ENCODE results near the gene IKZF5. TPM values are rescaled to one million over a fixed set of nuclear protein-coding genes. Genes with fewer than 3 reads are reported as not detected.

Gene IKZF5
- total and polyA plus RNA-seq, 7 donors, result 4.4 to 16.4 (median 9.4) TPM

GRCh38 chr10:123017421-123018165 is 9.0 kb upstream of the IKZF5 start:
- 82 to 87% methylated on average over 9 of the region's 9 CpGs for WGBS, 2 donors
- Histone ChIP-seq H3K9me3 (no peaks in the 10 kb centered on the region), H3K4me3 (no peak overlapping the region), H3K27me3 (no peaks in the 10 kb centered on the region), H3K27ac (no peak overlapping the region), H3K36me3 (no peaks in the 10 kb centered on the region), H3K4me1 (no peaks in the 10 kb centered on the region)
- no peak for TF ChIP-seq CTCF (IDR thresholded peaks at IDR 0.05)
- TF ChIP-seq EP300 (IDR thresholded peaks at IDR 0.05), result no peak
- no peak for TF ChIP-seq POLR2AphosphoS5 (IDR thresholded peaks at IDR 0.05)
- no peak for TF ChIP-seq POLR2A (IDR thresholded peaks at IDR 0.05)
- DNase-seq, result no peak
- intact Hi-C loops (cut with DNase I), result no loop called here

GRCh38 chr10:123016228-123016627 is 7.6 kb upstream of the IKZF5 start:
- no peaks in the 10 kb centered on the region for H3K36me3 ChIP-seq
- DNase-seq, result no peak
- H3K4me1 ChIP-seq, result no peaks in the 10 kb centered on the region
- TF ChIP-seq POLR2A (IDR thresholded peaks at IDR 0.05) (no peak), EP300 (IDR thresholded peaks at IDR 0.05) (no peak), POLR2AphosphoS5 (IDR thresholded peaks at IDR 0.05) (no peak), CTCF (IDR thresholded peaks at IDR 0.05) (no peak)
- 93 to 97% methylated on average over 4 of the region's 4 CpGs for WGBS, 2 donors
- H3K27ac ChIP-seq, result no peak overlapping the region
- no peak overlapping the region for H3K4me3 ChIP-seq
- H3K9me3 ChIP-seq, result no peaks in the 10 kb centered on the region
- H3K27me3 ChIP-seq, result no peaks in the 10 kb centered on the region
- intact Hi-C loops (cut with DNase I), result no loop called here

- no peak for DNase-seq
- H3K27ac ChIP-seq, result no peak overlapping the region
- TF ChIP-seq CTCF (IDR thresholded peaks at IDR 0.05), result no peak
- TF ChIP-seq POLR2AphosphoS5 (IDR thresholded peaks at IDR 0.05), result no peak
- TF ChIP-seq EP300 (IDR thresholded peaks at IDR 0.05), result no peak
- TF ChIP-seq POLR2A (IDR thresholded peaks at IDR 0.05), result no peak
- 96 to 98% methylated on average over 2 of the region's 2 CpGs for WGBS, 2 donors
- intact Hi-C loops (cut with DNase I), result no loop called here
- no peaks in the 10 kb centered on the region for H3K9me3 ChIP-seq
- no peaks in the 10 kb centered on the region for H3K27me3 ChIP-seq
- H3K4me1 ChIP-seq, result peaks cover 0 to 14% (median 4%) of the 10 kb centered on the region in 4 donors
- no peak overlapping the region for H3K4me3 ChIP-seq
- no peaks in the 10 kb centered on the region for H3K36me3 ChIP-seq
Measured at GRCh38 chr10:123014772-123015171, 6.2 kb upstream of the IKZF5 start.

GRCh38 chr10:123013456-123014419 is 5.1 kb upstream of the IKZF5 start:
- H3K36me3 ChIP-seq, result no peaks in the 10 kb centered on the region
- peaks cover 0 to 17% (median 6%) of the 10 kb centered on the region in 4 donors for H3K4me1 ChIP-seq
- no peak overlapping the region for H3K4me3 ChIP-seq
- H3K27me3 ChIP-seq, result no peaks in the 10 kb centered on the region
- DNase-seq, result no peak
- 94 to 95% methylated on average over 43 of the region's 43 CpGs for WGBS, 2 donors
- no peak overlapping the region for H3K27ac ChIP-seq
- intact Hi-C loops (cut with DNase I), result no loop called here
- no peaks in the 10 kb centered on the region for H3K9me3 ChIP-seq
- TF ChIP-seq POLR2AphosphoS5 (IDR thresholded peaks at IDR 0.05), result no peak
- TF ChIP-seq CTCF (IDR thresholded peaks at IDR 0.05), result no peak
- no peak for TF ChIP-seq EP300 (IDR thresholded peaks at IDR 0.05)
- no peak for TF ChIP-seq POLR2A (IDR thresholded peaks at IDR 0.05)
